ENCODE data around the gene CCDC43. TPM values are rescaled to one million over a fixed set of nuclear protein-coding genes. Genes with fewer than 3 reads are reported as not detected.
"Not testable (repeated sequence)": the region's sequence is repeated elsewhere in the genome, so short reads cannot be mapped to it uniquely, and the experiment has no call there.

The CCDC43 gene
- polyA plus RNA-seq, 1 donor (not counting 4 experiments of a cell fraction or from before 2014, with no cell fraction given): 23.0 TPM

- no peaks in the 10 kb centered on the region for H3K9me1 ChIP-seq (ENCODE audit: control insufficient read depth, extremely low read depth, insufficient read depth, low read length)
- TF ChIP-seq CTCF (optimal IDR thresholded peaks at IDR 0.05 in 1 of 3, IDR thresholded peaks at IDR 0.05 in 1 of 3, conservative IDR thresholded peaks at IDR 0.05 in 1 of 3; ENCODE audit: extremely low read depth in 1 of 3, insufficient read depth in 2 of 3, low read length in 3 of 3) (no peak), EZH2 (IDR thresholded peaks at IDR 0.05; ENCODE audit: low read length) (no peak)
- H3K79me2 ChIP-seq (ENCODE audit: control insufficient read depth, insufficient read depth, low read length): peaks cover 16% of the 10 kb centered on the region
- no peaks in the 10 kb centered on the region for H4K20me1 ChIP-seq (ENCODE audit: control insufficient read depth, extremely low read depth, insufficient read depth, low read length)
- peak overlapping the region; percentile 63 to 98 (median 93) for H3K4me3 ChIP-seq (ENCODE audit: control insufficient read depth in 2 of 3, extremely low read depth in 1 of 3, insufficient read depth in 2 of 3, low read depth in 1 of 3, low read length in 3 of 3)
- no peaks in the 10 kb centered on the region for H3K36me3 ChIP-seq (ENCODE audit: control insufficient read depth in 2 of 2, extremely low read depth in 1 of 2, insufficient read depth in 2 of 2, low read length in 2 of 2)
- H3K9ac ChIP-seq (ENCODE audit: control insufficient read depth, extremely low read depth, insufficient read depth, low read length): peak overlapping the region; percentile 98
- H3K27ac ChIP-seq (ENCODE audit: control insufficient read depth, insufficient read depth, low read length): peak overlapping the region; percentile 85
- H2AFZ ChIP-seq (ENCODE audit: control insufficient read depth, low read length): peak overlapping the region; percentile 94
- no peaks in the 10 kb centered on the region for H3K9me3 ChIP-seq (ENCODE audit: control insufficient read depth, low read depth, low read length)
- no peaks in the 10 kb centered on the region for H3K27me3 ChIP-seq (ENCODE audit: control insufficient read depth, extremely low read depth, insufficient read depth, low read length)
- FAIRE-seq (no peak), DNase-seq (ENCODE audit: low read depth, low spot score) (no peak)
- peaks cover 7% of the 10 kb centered on the region for H3K4me1 ChIP-seq (ENCODE audit: control insufficient read depth, extremely low read depth, insufficient read depth, low read length)
- dilution Hi-C loops (cut with MboI; ENCODE audit: extremely low pct_ligation_motif_present, low sequenced_read_pairs): no loop called here
- H3K4me2 ChIP-seq (ENCODE audit: control insufficient read depth, extremely low read depth, insufficient read depth, low read depth, low read length): peak overlapping the region; percentile 88
Observed at GRCh38 chr17:44707755-44708400, 18.3 kb upstream of the CCDC43 start.

GRCh38 chr17:44700288-44700687, 10.7 kb upstream of the CCDC43 start:
- H3K27me3 ChIP-seq (ENCODE audit: control insufficient read depth, extremely low read depth, insufficient read depth, low read length); H3K9ac ChIP-seq (ENCODE audit: control insufficient read depth, extremely low read depth, insufficient read depth, low read length); dilution Hi-C loops (cut with MboI; ENCODE audit: extremely low pct_ligation_motif_present, low sequenced_read_pairs); H3K9me1 ChIP-seq (ENCODE audit: control insufficient read depth, extremely low read depth, insufficient read depth, low read length); H3K79me2 ChIP-seq (ENCODE audit: control insufficient read depth, insufficient read depth, low read length); H3K9me3 ChIP-seq (ENCODE audit: control insufficient read depth, low read depth, low read length); H4K20me1 ChIP-seq (ENCODE audit: control insufficient read depth, extremely low read depth, insufficient read depth, low read length); H3K4me3 ChIP-seq (ENCODE audit: control insufficient read depth in 2 of 3, extremely low read depth in 1 of 3, insufficient read depth in 2 of 3, low read depth in 1 of 3, low read length in 3 of 3); H2AFZ ChIP-seq (ENCODE audit: control insufficient read depth, low read length); FAIRE-seq; H3K27ac ChIP-seq (ENCODE audit: control insufficient read depth, insufficient read depth, low read length); H3K4me1 ChIP-seq (ENCODE audit: control insufficient read depth, extremely low read depth, insufficient read depth, low read length); H3K36me3 ChIP-seq (ENCODE audit: control insufficient read depth in 2 of 2, extremely low read depth in 1 of 2, insufficient read depth in 2 of 2, low read length in 2 of 2); H3K4me2 ChIP-seq (ENCODE audit: control insufficient read depth, extremely low read depth, insufficient read depth, low read depth, low read length); DNase-seq (ENCODE audit: low read depth, low spot score): not testable (repeated sequence)

- DNase-seq (ENCODE audit: low read depth, low spot score): no peak
- H3K79me2 ChIP-seq (ENCODE audit: control insufficient read depth, insufficient read depth, low read length): peaks cover 9% of the 10 kb centered on the region
- H3K4me3 ChIP-seq (ENCODE audit: control insufficient read depth in 2 of 3, extremely low read depth in 1 of 3, insufficient read depth in 2 of 3, low read depth in 1 of 3, low read length in 3 of 3): no peak overlapping the region
- TF ChIP-seq EZH2 (IDR thresholded peaks at IDR 0.05; ENCODE audit: low read length) (no peak), CTCF (optimal IDR thresholded peaks at IDR 0.05 in 1 of 3, IDR thresholded peaks at IDR 0.05 in 1 of 3, conservative IDR thresholded peaks at IDR 0.05 in 1 of 3; ENCODE audit: extremely low read depth in 1 of 3, insufficient read depth in 2 of 3, low read length in 3 of 3) (no peak)
- no peaks in the 10 kb centered on the region for H3K27me3 ChIP-seq (ENCODE audit: control insufficient read depth, extremely low read depth, insufficient read depth, low read length)
- peaks cover 16% of the 10 kb centered on the region for H3K4me1 ChIP-seq (ENCODE audit: control insufficient read depth, extremely low read depth, insufficient read depth, low read length)
- H3K36me3 ChIP-seq (ENCODE audit: control insufficient read depth in 2 of 2, extremely low read depth in 1 of 2, insufficient read depth in 2 of 2, low read length in 2 of 2): no peaks in the 10 kb centered on the region
- H3K9me3 ChIP-seq (ENCODE audit: control insufficient read depth, low read depth, low read length): no peaks in the 10 kb centered on the region
- no peak for FAIRE-seq
- dilution Hi-C loops (cut with MboI; ENCODE audit: extremely low pct_ligation_motif_present, low sequenced_read_pairs): no loop called here
- H3K9me1 ChIP-seq (ENCODE audit: control insufficient read depth, extremely low read depth, insufficient read depth, low read length): peaks cover 5% of the 10 kb centered on the region
- H3K4me2 ChIP-seq (ENCODE audit: control insufficient read depth, extremely low read depth, insufficient read depth, low read depth, low read length): no peak overlapping the region
- no peak overlapping the region for H3K9ac ChIP-seq (ENCODE audit: control insufficient read depth, extremely low read depth, insufficient read depth, low read length)
- H3K27ac ChIP-seq (ENCODE audit: control insufficient read depth, insufficient read depth, low read length): no peak overlapping the region
- H4K20me1 ChIP-seq (ENCODE audit: control insufficient read depth, extremely low read depth, insufficient read depth, low read length): no peaks in the 10 kb centered on the region
- no peak overlapping the region for H2AFZ ChIP-seq (ENCODE audit: control insufficient read depth, low read length)
Observed at GRCh38 chr17:44693609-44694008, 4.0 kb upstream of the CCDC43 start.

All from keratinocyte (primary cell).